Measurements from ENCODE around the gene UGT1A3. TPM values are rescaled to one million over a fixed set of nuclear protein-coding genes. Genes with fewer than 3 reads are reported as not detected.

Gene UGT1A3
- total and polyA plus RNA-seq, 2 experiments from 2014 or later: not detected

GRCh38 chr2:233712611-233713261 lies 16.1 kb upstream of the UGT1A3 start, which contains the start of gene UGT1A5:
Gene UGT1A5 (plus strand): TSS chr2:233712907. CDS start chr2:233712992, 85 bp downstream.
- Histone ChIP-seq H3K4me3 (no peak within 1 kb of the TSS), H2AFZ (no peak within 1 kb of the TSS), H3K27ac (no peak within 1 kb of the TSS), H3K4me1 (ENCODE audit: insufficient read depth) (no peaks in the 10 kb centered on the region), H3K27me3 (no peaks in the 10 kb centered on the region), H3K9me3 (ENCODE audit: low read depth) (no peaks in the 10 kb centered on the region), H3K9me2 (replicated peaks; ENCODE audit: insufficient read depth) (no peaks in the 10 kb centered on the region), H3K36me3 (replicated peaks; ENCODE audit: insufficient read depth, low read depth) (no peaks in the 10 kb centered on the region), H4K20me1 (ENCODE audit: insufficient read depth, poor library complexity, severe bottlenecking) (no peaks in the 10 kb centered on the region), H3K79me2 (no peaks in the 10 kb centered on the region), H3K4me2 (no peak within 1 kb of the TSS)
- TF ChIP-seq EZH2phosphoT487 (IDR thresholded peaks at IDR 0.05; ENCODE audit: low read depth, severe bottlenecking, unreplicated experiment) (no peak), EZH2 (IDR thresholded peaks at IDR 0.05; ENCODE audit: borderline replicate concordance) (no peak), CTCF (IDR thresholded peaks at IDR 0.05; ENCODE audit: poor library complexity) (no peak)
- 83% methylated on average over 14 of the region's 14 CpGs for WGBS (ENCODE audit: low lambda C conversion rate, missing lambda C conversion rate)
- DNase-seq (ENCODE audit: low spot score): no peak

GRCh38 chr2:233713262-233713615 lies 15.6 kb upstream of the UGT1A3 start:
- DNase-seq (ENCODE audit: low spot score): no peak
- Histone ChIP-seq H3K4me1 (ENCODE audit: insufficient read depth) (no peaks in the 10 kb centered on the region), H3K4me3 (no peak overlapping the region), H3K4me2 (no peak overlapping the region), H2AFZ (no peak overlapping the region), H4K20me1 (ENCODE audit: insufficient read depth, poor library complexity, severe bottlenecking) (no peaks in the 10 kb centered on the region), H3K79me2 (no peaks in the 10 kb centered on the region), H3K36me3 (replicated peaks; ENCODE audit: insufficient read depth, low read depth) (no peaks in the 10 kb centered on the region), H3K9me3 (ENCODE audit: low read depth) (no peaks in the 10 kb centered on the region), H3K9me2 (replicated peaks; ENCODE audit: insufficient read depth) (no peaks in the 10 kb centered on the region), H3K27me3 (no peaks in the 10 kb centered on the region), H3K27ac (no peak overlapping the region)
- 83% methylated on average over 7 of the region's 7 CpGs for WGBS (ENCODE audit: low lambda C conversion rate, missing lambda C conversion rate)
- no peak for TF ChIP-seq EZH2phosphoT487 (IDR thresholded peaks at IDR 0.05; ENCODE audit: low read depth, severe bottlenecking, unreplicated experiment)
- TF ChIP-seq CTCF (IDR thresholded peaks at IDR 0.05; ENCODE audit: poor library complexity): no peak
- no peak for TF ChIP-seq EZH2 (IDR thresholded peaks at IDR 0.05; ENCODE audit: borderline replicate concordance)

- H3K27ac ChIP-seq: no peak overlapping the region
- no peaks in the 10 kb centered on the region for H3K79me2 ChIP-seq
- no peak overlapping the region for H2AFZ ChIP-seq
- TF ChIP-seq EZH2phosphoT487 (IDR thresholded peaks at IDR 0.05; ENCODE audit: low read depth, severe bottlenecking, unreplicated experiment) (no peak), CTCF (IDR thresholded peaks at IDR 0.05; ENCODE audit: poor library complexity) (no peak), EZH2 (IDR thresholded peaks at IDR 0.05; ENCODE audit: borderline replicate concordance) (no peak)
- no peaks in the 10 kb centered on the region for H3K9me3 ChIP-seq (ENCODE audit: low read depth)
- no peaks in the 10 kb centered on the region for H3K4me1 ChIP-seq (ENCODE audit: insufficient read depth)
- H3K36me3 ChIP-seq (replicated peaks; ENCODE audit: insufficient read depth, low read depth): no peaks in the 10 kb centered on the region
- 88% methylated on average over 2 of the region's 2 CpGs for WGBS (ENCODE audit: low lambda C conversion rate, missing lambda C conversion rate)
- no peak overlapping the region for H3K4me3 ChIP-seq
- H4K20me1 ChIP-seq (ENCODE audit: insufficient read depth, poor library complexity, severe bottlenecking): no peaks in the 10 kb centered on the region
- no peak for DNase-seq (ENCODE audit: low spot score)
- H3K27me3 ChIP-seq: no peaks in the 10 kb centered on the region
- H3K4me2 ChIP-seq: no peak overlapping the region
- no peaks in the 10 kb centered on the region for H3K9me2 ChIP-seq (replicated peaks; ENCODE audit: insufficient read depth)
Observed at GRCh38 chr2:233714121-233714520, 14.7 kb upstream of the UGT1A3 start.
